Measurements from ENCODE around the gene PCED1B. TPM values are rescaled to one million over a fixed set of nuclear protein-coding genes. Genes with fewer than 3 reads are reported as not detected.
"Not testable (repeated sequence)": the region's sequence is repeated elsewhere in the genome, so short reads cannot be mapped to it uniquely, and the experiment has no call there.

The PCED1B gene
- total RNA-seq, 1 donor from 2014 or later, result 22.1 TPM

- no peak for DNase-seq (ENCODE audit: low spot score)
Observed at GRCh38 chr12:47164724-47165439, 85.5 kb downstream of the PCED1B start.

GRCh38 chr12:47165934-47166333 is 86.5 kb downstream of the PCED1B start:
- DNase-seq (ENCODE audit: low spot score), result no peak

DNA sequence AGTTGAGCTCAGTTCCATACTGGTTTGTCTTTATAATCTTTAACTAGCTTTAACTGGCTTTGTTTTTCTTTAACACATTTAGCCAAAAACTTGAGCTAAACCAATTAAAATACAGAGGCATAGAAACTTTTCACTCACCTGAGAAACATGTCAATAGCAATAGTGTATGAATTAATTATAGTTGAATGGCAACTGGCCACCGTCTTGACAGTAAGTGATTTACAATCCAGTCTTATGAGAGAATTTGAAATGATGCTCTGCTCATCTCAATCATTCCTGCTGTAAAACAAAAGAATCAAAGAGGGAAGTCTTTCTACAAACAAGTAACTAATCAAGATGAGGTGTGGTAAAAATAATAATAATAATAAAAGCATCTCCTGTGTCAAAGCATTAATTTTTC is 86.9 kb downstream of the PCED1B start:
- no peak for DNase-seq (ENCODE audit: low spot score)

DNA sequence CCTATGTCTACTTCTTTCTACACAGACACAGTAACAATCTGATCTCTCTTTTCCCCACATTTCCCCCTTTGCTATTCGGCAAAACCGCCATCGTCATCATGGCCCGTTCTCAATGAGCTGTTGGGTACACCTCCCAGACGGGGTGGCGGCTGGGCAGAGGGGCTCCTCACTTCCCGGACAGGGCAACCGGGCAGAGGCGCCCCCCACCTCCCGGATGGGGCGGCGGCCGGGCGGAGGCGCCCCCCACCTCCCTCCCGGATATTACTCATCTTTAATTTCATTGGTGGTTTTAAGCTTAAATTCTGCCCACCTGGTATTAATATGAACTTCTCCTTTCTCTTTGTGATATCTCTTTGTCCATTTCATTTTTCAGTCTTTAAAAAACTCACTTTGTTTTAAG is 90.9 kb downstream of the PCED1B start:
- not testable (repeated sequence) for DNase-seq (ENCODE audit: low spot score)

- no peak for DNase-seq (ENCODE audit: low spot score)
Observed at GRCh38 chr12:47178014-47178413, 98.6 kb downstream of the PCED1B start.

DNA sequence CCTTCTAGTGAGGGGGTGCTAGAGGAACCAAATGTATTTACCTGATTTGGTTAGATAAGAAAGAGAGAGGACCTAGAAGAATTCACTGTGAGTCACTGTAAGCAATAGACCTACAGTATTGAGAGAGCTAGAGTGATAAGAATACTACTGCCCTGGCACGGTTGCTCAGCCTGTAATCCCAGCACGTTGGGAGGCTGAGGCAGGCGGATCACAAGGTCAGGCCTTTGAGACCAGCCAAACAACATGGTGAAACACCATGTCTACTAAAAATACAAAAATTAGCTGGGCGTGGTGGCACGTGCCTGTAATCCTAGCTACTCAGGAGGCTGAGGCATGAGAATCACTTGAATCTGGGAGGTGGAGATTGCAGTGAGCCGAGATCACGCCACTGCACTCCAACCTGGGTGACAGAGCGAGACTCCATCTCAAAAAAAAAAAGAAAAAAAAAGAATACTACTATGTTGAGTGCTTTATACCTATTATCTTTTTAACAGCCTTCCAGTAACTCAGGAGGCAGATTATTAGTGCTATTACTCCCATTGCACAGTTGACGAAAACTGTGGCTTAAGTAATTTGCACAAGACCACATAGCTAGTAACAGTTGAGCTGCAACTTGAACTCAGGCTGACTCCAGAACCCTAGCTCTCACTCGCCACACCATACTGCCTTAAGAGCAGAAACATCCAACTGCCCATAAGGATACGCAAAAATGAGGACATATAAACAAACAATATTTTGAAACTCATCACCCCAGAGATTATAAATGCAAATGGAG is 102.9 kb downstream of the PCED1B start:
- not testable (repeated sequence) for DNase-seq (ENCODE audit: low spot score)

DNA sequence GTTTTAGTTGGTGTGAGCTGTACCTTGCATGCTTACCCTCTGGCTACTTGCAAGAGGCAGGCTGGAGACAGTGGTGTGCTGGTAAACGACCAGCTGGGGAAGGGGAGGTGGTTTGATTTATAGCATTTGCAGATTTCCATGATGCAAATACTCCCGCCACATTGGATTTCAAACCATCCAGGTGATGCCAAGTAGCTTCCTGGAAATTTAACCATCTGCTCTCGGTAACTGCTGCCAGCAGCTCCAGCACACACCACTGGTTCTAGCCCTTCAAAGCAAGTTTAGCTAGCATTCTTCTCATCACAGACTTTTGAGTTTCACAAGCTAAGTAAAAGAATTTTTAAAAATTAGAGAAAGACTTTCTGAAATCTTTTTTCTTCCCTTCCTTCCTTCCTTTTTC is 104.8 kb downstream of the PCED1B start:
- DNase-seq (ENCODE audit: low spot score), result no peak

DNA sequence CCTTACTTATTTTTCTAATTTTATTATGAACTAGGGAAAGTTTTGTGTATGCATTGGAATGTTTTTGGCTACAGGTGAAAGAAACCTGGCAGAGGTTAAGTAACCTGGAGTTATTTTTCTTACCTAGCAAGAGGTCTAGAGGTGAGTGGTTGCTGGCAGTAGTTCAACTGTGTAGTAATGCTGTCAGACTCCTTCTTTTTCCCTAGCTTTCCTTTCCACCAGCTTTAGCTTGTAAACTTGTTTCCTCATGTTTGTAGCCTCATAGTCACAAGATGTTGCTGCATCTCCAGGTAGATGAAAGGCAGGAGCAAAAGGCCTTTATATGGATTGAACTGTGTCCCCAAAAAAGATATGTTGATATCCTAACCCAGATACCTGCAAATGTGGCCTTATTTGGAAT is 105.4 kb downstream of the PCED1B start:
- no peak for DNase-seq (ENCODE audit: low spot score)

GRCh38 chr12:47186246-47186645 is 106.8 kb downstream of the PCED1B start:
- no peak for DNase-seq (ENCODE audit: low spot score)

DNA sequence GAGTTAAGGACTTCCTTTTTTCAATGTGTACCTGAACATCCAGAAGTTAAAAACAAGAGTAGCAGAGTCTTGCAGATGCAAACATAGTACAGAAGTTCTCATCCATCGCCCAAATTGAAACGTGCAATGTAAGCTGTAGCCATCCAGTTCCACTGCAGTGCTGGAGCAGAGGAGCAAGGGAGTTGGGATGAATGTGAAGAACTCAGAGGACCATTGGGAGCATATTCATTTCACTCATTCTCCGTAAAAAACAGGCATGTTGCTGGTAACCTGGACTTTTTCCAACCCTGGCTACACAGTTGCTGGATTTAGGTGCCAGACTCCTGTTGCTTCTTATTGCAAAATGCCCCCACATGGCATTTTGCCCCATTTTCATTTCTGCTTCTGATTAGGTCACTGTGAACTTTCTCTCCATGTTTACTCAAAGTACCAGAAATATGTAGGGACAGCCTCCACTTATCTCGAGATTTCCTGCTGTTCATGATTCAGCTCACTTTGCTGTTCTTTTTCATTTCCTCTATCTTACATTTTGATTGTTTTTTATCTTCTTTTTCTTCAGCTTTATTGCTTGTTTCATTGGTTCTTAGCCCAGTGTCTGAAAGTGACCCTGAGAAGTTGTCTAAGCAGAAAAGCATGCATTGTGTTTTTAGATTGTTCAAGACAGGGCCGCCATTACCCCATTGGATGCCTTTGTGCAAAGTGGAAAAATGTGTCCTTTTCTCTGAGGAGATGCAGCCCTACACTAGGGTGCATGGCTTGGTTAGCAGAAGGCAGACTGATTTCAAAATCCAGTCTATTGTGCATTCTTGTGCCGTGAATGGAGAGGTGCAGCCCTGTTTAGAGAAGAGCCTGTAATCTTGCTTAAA is 109.4 kb downstream of the PCED1B start:
- DNase-seq (ENCODE audit: low spot score), result no peak

GRCh38 chr12:47189728-47190127 is 110.3 kb downstream of the PCED1B start:
- DNase-seq (ENCODE audit: low spot score), result no peak

GRCh38 chr12:47190271-47190750 is 110.9 kb downstream of the PCED1B start:
- DNase-seq (ENCODE audit: low spot score), result no peak

GRCh38 chr12:47190905-47191304 is 111.5 kb downstream of the PCED1B start:
- DNase-seq (ENCODE audit: low spot score), result no peak

DNA sequence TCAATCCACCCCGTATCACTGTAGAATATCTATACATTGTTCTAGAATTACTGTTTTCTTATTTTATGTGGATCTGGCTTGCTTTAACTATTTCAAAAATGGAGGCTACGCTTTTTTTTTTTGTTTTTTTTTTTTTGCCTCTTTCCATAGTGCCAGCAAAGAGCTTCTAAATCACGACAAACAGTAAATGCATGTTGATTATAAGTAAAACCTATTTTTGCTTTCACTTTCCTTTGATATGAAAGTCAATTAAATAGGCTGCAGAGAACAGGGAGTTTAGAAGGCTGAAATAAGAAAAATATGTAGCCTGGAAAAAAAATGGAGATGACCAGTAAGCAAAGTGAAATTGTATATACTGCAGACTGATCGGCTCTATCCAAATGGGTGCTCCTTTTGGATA is 112.6 kb downstream of the PCED1B start:
- DNase-seq (ENCODE audit: low spot score), result no peak

GRCh38 chr12:47193066-47193465 is 113.6 kb downstream of the PCED1B start:
- DNase-seq (ENCODE audit: low spot score), result no peak

- DNase-seq (ENCODE audit: low spot score), result no peak
Observed at GRCh38 chr12:47194501-47194900, 115.1 kb downstream of the PCED1B start.

GRCh38 chr12:47200446-47200845 is 121.0 kb downstream of the PCED1B start:
- DNase-seq (ENCODE audit: low spot score), result no peak

- DNase-seq (ENCODE audit: low spot score), result not testable (repeated sequence)
Observed at GRCh38 chr12:47201190-47201589, 121.8 kb downstream of the PCED1B start.

DNA sequence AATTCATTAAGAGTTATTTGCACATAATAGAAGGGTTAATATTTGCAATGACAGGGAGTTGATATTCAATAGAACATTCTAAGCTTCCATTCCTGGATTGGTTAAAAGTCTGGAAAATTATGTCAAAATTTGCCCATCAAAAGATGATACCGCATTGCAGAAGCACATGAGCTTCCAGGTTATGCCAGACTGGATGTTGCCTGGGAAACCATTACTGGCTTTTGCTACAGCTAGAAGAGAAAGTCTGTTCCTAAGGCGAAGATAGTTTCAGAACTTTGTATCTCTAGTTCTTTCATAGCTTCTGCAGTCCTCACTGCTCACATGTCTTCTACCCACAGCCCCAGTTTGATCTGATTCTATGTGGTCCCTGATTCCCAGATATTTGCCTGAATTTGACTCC is 122.8 kb downstream of the PCED1B start:
- no peak for DNase-seq (ENCODE audit: low spot score)

GRCh38 chr12:47205532-47206449 is 126.4 kb downstream of the PCED1B start:
- DNase-seq (ENCODE audit: low spot score), result no peak
